MM.1S (cell line): ENCODE results near the gene ARFGEF3.

ENCODE experiments used
- CTCF ChIP-seq: fragments of 300-600 bp; sonication (generic); IDR thresholded peaks from 2 replicates; pipeline ENCODE4 v1.5.1; 2016; ENCODE audit warnings: antibody characterized with exemption, low read length, mixed read lengths
- EZH2 ChIP-seq: fragments of 300-600 bp; sonication (generic); optimal IDR thresholded peaks from 2 replicates; pipeline ENCODE3; 2017; ENCODE audit warnings: low read depth, mild to moderate bottlenecking, antibody characterized with exemption, low read length, mixed read lengths

GRCh38 chr6:138339024-138339423 is 177.3 kb downstream of the ARFGEF3 start:
- no peak for TF ChIP-seq CTCF
- TF ChIP-seq EZH2 = no peak
